SIG-M5 treated with dmso at 0.1 percent for 504 hours (cell line): Measurements from ENCODE around the gene PBOV1.
A peak's percentile ranks its signal among the peaks of the same experiment; 100 is the strongest.
"Not testable (repeated sequence)": the region's sequence is repeated elsewhere in the genome, so short reads cannot be mapped to it uniquely, and the experiment has no call there.

Source experiments
- DNase-seq: peaks from one replicate; lab custom pipeline; 2025; ENCODE audit not compliant: unreplicated experiment; lab: John Stamatoyannopoulos, UW

Gene PBOV1

DNA sequence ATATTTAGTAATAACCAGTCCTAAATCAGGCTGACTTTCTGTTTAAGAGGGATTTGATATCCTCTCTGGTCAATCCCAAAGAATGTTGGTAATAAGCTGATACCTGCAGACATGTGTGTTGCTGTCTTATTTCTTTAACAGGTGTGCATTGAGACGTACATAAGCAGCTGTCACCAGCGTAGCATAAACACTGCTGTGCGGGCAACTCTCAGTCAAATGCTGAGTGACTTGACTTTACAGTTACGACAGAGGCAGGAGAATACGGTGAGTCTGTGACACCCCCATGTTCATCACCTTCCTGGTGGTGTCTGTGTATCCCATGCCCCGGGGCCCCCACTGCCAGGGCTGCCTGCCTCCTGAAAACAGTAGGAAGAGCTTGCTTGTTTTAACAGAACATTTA is 20.1 kb upstream of the PBOV1 start:
- DNase-seq = no peak

DNA sequence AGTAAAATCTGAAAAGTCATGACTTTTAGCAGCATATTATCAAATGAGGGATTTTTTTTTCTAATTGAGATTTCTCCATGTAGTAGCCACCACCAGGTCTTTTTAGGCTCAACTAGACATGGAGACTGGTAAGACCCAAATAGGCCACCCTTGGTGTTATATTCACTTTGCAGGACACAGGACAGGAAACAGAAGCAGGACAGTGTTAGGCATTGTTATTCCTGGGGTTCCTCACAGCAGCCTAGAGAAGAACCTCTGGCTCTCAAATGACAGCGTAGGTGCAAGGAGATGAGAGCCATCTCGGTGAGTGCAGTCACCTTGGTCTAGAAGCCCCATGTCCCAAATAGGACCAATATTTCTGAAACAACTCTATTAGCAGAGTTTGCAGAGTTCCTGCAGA is 19.2 kb upstream of the PBOV1 start:
- no peak for DNase-seq

- DNase-seq = no peak
These were observed 17.4 kb upstream of the PBOV1 start for GRCh38 chr6:138235693-138236092.

DNA sequence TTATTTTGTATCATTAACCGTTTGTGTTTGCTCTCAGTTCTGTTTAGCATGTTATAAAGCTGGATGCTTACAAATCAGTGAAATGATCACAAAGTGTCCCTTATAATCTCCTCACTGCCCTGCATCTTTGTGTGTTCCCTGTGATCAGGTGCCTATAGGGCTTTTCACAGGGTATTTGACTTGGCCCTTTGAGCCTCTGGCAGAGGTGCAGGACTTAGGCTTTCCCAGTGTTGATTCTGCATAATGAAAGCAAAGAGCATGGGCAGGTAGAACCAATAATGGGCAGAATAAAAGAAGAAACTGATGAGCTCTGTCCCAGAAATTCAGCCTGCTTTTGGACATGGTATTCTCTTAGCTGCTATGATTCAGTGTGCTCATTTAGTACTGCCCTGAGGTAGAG is 16.9 kb upstream of the PBOV1 start:
- no peak for DNase-seq

DNA sequence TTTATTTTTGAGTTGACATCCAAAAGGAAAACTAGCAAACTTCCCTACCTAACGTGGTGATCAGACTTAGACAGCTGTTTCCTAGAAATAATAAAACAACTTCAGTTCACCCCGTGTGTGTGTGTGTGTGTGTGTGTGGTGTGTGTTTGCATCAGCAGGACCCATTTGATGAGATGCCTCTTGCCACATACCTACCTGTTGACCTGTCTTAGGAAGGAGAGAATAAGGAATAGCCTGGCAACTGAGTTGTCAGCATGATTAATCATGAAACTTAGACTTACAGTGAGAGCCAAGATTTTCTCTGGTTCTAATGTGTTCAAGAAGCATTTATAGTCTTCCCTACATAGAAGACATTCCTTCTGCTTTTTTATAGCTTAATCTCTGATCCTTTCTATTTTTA is 16.1 kb upstream of the PBOV1 start:
- no peak for DNase-seq

DNA sequence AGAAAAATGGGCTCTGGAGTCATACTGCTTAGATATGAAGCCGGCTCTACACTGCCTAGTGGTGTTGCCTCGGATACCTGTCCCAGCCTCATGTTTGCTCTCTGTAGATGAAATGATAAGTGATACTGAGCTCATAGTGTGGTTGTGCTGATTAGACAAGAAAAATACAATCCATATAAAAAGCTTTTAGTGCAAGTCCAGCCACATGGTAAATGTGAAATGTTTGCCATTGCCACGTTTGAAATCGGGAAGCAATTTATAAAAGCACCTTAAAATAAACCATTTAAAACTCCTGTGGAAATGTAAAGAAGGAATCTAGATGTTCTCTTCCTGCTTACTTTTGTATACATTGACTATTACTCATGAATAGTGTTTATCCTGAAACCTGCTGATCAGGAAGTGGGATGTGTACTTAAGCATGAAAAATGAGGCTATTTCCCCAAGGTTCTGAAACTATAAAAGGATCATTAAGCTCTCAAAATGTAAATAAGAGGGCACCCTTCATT is 13.1 kb upstream of the PBOV1 start:
- peak; percentile 52 for DNase-seq

DNA sequence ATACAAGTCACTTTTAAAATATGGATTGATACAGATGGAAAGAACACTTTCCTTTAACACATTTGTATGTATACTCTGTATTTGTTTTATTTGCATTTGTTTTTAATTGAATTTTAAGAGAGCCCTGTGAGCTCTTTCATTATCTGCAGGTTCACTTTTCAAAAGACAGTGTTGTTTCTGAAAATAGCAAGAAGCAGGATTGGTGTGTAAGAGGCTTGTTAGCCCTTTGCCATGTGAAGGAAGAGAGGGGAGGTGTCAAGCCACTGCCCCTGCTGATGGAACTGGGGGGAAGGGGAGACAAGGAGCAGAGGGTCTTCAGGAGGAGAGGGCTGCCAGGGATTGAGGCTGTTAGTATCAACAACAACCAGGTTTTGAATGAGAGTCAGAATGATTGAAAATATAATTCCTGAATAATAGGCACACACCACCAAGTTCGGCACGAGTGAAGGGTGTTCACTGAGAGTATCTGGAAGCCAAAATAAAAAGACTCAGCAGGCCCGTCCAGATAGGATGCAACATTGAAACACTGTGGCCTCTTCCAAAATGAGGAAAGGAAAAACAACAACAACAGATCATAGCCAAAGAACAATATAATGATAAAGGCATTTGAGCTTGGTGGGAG is 12.6 kb upstream of the PBOV1 start:
- no peak for DNase-seq

GRCh38 chr6:138230221-138230620 is 11.9 kb upstream of the PBOV1 start:
- DNase-seq = no peak

DNA sequence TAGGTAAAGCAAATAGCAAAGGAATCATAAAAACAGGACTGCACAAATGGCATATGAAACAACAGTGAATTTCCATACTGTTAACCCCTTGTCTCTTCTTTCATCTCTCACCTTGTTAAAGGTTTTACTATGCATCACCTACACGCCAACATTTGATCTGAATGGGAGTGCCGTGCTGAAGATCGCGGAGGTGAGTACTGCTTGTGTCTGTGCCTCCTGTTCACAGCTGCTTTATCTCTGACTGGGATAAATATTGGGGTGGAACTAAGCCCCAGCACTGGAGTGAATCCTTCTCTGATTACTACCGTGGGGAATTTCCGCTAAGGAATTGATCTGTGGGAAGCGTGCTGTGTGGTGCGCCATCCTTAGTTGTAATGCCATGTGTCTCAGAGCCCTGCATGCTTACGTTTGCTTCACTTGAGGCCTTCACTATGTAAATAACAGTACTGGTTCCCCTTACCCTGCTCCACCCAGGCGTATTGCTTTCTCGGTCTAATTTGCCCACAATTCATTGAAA is 11.4 kb upstream of the PBOV1 start:
- no peak for DNase-seq

DNA sequence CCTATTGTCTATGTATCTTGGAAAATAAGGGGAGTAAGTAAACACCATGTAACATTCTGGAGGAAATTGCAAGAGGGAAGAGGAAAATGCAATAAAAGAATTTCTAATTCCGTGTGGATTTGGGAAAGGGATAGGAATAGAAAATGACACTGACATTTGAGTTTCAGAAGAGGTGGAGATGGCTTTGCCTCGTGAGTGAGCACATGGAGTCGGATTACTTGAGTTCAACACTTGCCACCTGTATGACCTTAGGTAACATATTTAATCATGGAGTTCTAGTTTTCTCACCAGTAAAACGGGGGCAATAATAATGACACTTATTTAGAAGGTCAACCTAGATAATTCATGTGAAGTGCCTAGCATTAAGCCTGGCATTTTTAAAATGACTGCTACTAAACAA is 10.8 kb upstream of the PBOV1 start:
- no peak for DNase-seq

DNA sequence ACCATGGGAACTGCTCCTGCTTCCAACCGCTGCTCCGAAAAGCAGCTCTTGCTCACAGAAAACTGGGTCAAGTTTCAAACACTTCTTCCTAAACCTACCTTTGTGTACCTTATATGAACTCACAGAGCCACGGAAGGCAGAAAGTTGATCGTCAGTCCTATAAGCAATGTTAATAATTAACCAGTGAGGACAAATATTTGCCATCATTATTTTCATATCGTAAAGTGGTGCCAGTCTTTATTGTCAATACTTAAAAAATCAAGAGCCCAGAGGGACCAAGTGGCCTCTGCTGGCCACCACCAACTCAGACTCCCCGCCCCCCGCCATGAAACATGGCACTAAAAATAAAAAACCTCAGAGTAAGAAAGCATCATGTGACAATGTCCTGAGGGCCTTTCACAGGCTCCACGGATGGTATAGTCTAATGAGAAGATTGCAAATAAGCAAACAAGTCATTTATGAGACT is 9.1 kb upstream of the PBOV1 start:
- no peak for DNase-seq

DNA sequence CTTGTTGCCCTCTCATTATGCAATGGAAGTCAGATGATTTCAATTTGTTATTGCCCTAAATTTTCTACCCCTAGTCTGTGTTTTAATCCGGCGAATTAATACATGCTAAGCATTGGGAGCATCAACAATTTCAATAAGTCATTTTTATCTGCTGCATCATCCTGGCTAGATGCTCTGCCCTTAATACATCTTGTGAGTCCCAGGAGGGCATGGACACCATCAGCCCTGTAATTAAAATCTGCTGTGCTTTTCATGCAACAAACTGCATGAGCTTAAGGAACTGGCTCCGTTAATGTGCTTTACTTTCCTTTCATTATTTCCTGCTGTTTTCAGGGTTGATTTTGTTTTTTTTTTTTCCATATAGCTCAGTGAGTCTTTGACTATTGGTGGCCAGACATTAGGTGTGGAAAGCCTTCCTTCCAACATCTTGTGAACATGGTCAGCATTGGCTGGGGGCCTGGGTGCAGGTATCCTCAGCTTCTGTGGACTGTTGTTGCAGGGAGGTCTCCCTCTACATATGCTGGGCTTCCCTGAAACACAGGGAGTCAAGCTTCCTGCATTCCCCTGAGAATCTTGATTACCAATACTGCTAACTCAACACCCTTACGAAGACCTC is 8.5 kb upstream of the PBOV1 start:
- no peak for DNase-seq

- DNase-seq = no peak
These were observed 7.7 kb upstream of the PBOV1 start for GRCh38 chr6:138225953-138226352.

- DNase-seq = peak; percentile 29
These were observed 4.7 kb upstream of the PBOV1 start for GRCh38 chr6:138222901-138223546.

DNA sequence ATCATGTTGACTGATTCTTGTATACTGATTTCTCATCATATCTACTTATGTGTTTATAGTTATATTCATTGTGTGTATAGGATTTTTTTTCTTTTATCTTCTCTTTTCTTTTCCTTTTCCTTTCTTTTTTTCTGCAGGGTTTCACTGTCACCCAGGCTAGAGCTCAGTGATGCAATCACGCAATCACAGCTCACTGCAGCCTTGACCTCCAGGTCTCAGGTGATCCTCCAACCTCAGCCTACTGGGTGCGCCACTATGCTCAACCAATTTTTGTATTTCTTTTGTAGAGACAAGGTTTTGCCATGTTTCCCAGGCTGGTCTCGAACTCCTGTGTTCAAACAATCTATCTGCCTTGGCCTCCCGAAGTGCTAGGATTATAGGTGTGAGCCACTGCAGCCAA is 1.6 kb upstream of the PBOV1 start:
- no peak for DNase-seq

DNA sequence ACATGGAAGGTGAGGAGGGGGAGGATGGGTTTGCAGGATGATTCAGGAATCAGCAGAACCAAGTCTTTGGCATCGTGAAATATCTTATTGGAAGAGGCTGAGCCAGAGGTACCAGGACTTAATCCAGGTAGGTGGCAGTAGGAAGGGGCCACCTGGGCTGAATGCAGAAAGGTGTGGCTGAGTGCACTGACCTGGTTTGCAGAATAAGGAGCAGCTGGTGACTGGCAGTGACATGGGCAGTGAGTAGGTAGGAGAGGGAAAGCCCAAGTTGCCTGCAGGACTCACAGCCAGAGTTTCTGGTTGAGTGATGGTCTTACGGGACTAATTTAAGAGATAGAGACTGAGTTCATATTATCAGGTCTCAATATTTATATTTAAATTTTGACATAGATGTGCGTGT is 1.1 kb upstream of the PBOV1 start:
- DNase-seq = no peak

DNA sequence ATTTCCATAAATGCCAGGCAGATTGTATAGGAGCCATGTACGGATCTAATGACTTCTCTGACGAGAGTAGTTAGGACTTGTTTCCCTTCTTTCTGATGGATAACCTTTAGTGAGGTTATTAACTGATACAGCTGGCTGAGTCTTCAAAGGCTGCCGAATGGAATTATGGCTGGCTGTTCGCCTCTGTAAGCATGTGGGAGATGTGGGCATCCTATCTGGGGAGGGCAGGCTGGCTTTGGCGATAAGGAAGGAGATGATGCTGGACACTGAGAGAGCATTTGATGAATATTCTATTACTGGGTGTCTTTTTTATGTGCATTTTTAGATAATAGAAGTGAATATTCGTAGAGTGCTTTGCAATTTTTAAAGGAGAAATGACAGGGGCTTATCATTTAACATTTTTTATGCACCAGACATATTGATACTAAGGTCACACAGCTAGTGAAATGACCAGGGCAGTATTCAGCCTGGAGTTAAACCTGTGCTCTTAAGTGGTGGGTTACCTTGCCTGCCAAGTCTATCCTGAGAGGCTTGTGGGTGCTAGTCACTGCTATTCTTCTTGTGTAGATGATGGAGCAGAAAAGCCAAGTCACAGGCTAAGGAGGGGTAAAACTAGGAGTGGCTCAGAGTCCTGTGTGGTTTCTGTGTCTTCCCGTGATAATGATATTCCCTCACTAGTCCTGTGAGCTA is 3.1 kb downstream of the PBOV1 start:
- DNase-seq = no peak

DNA sequence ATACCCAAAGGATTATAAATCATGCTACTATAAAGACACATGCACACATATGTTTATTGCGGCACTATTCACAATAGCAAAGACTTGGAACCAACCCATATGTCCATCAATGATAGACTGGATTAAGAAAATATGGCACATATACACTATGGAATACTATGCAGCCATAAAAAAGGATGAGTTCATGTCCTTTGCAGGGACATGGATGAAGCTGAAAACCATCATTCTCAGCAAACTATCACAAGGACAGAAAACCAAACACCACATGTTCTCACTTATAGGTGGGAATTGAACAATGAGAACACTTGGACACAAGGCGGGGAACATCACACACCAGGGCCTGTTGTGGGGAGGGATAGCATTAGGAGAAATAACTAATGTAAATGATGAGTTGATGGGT is 5.8 kb downstream of the PBOV1 start:
- DNase-seq = not testable (repeated sequence)

GRCh38 chr6:138211601-138212000 is 6.7 kb downstream of the PBOV1 start:
- DNase-seq = no peak

GRCh38 chr6:138211048-138211581 is 7.2 kb downstream of the PBOV1 start:
- DNase-seq = no peak

GRCh38 chr6:138206862-138207261 is 11.4 kb downstream of the PBOV1 start:
- no peak for DNase-seq
